Panc1 (cell line): Measurements from ENCODE around the gene NOTUM. TPM values are rescaled to one million over a fixed set of nuclear protein-coding genes. Genes with fewer than 3 reads are reported as not detected.
A peak's percentile ranks its signal among the peaks of the same experiment; 100 is the strongest.

ENCODE experiments used
- ATAC-seq: fragments of 200-7000 bp; cut with Tn5 transposase; 2 replicates; pipeline ENCODE4 v1.9.1; 2020; ENCODE audit warnings: mild to moderate bottlenecking, moderate library complexity
- BruUV-seq: library from RNA; stranded (reverse); fragments of 400-500 nt; replicated peaks from 2 replicates; lab custom pipeline; 2021; lab: Mats Ljungman, UMichigan
- CTCF ChIA-PET: fragments of 300-600 bp; sonication (Branson Sonifier 250); formaldehyde crosslinking; loops from one replicate; lab custom pipeline; 2022; ENCODE audit warnings: antibody characterized with exemption; lab: Charles Lee
- POLR2A ChIA-PET: fragments of 300-600 bp; sonication (Branson Sonifier 250); formaldehyde crosslinking; loops from one replicate; lab custom pipeline; 2022; ENCODE audit warnings: antibody characterized with exemption; lab: Charles Lee
- DNase-seq: peaks from one replicate; pipeline ENCODE4 v3.0.0-alpha.2; 2010; ENCODE audit warnings: low read depth, low spot score
- H3K27ac ChIP-seq: 2 replicates; pipeline ENCODE4 v1.5.1; 2011; ENCODE audit warnings: mild to moderate bottlenecking, low read length, inconsistent platforms
- H3K27me3 ChIP-seq: fragments of 200-500 bp; sonication (Bioruptor generic); 2 replicates; pipeline ENCODE4 v1.6.0; 2014; ENCODE audit warnings: low read length, inconsistent platforms; ENCODE audit not compliant: control insufficient read depth, insufficient read depth
- H3K36me3 ChIP-seq: fragments of 200-500 bp; sonication (Bioruptor generic); 2 replicates; pipeline ENCODE4 v1.5.1; 2014; ENCODE audit warnings: inconsistent platforms, mild to moderate bottlenecking, low read length, moderate library complexity; ENCODE audit not compliant: control insufficient read depth, insufficient read depth
- H3K4me1 ChIP-seq: 2 replicates; pipeline ENCODE4 v1.5.1; 2011; ENCODE audit warnings: inconsistent platforms, mild to moderate bottlenecking, low read length, moderate library complexity; ENCODE audit not compliant: control insufficient read depth, insufficient read depth
- H3K4me3 ChIP-seq, 2 experiments: 2 replicates each; pipeline ENCODE4 v1.5.1; 2011 to 2012; ENCODE audit warnings: low read depth in 2 of 2, low read length in 2 of 2, mild to moderate bottlenecking in 2 of 2, inconsistent platforms in 1 of 2, moderate library complexity in 1 of 2
- H3K9me3 ChIP-seq: fragments of 200-500 bp; sonication (Bioruptor generic); 2 replicates; pipeline ENCODE4 v1.5.1; 2014; ENCODE audit warnings: low read depth, mild to moderate bottlenecking, inconsistent platforms, low read length, moderate library complexity; ENCODE audit not compliant: control insufficient read depth, insufficient read depth
- CTCF ChIP-seq: fragments of 450-650 bp; IDR thresholded peaks from 2 replicates; pipeline ENCODE4 v1.5.1; 2017; ENCODE audit warnings: mild to moderate bottlenecking
- POLR2AphosphoS5 ChIP-seq: IDR thresholded peaks from 2 replicates; pipeline ENCODE4 v1.6.1; 2012; ENCODE audit warnings: mild to moderate bottlenecking, low read depth, low read length, moderate library complexity
- REST ChIP-seq, 2 experiments: IDR thresholded peaks; 2 replicates each; pipeline ENCODE4 v1.6.1; 2011 to 2012; ENCODE audit warnings: low read depth in 2 of 2, control low read depth in 1 of 2, low read length in 1 of 2, mild to moderate bottlenecking in 1 of 2, moderate library complexity in 1 of 2; ENCODE audit not compliant: insufficient read depth in 1 of 2
- SIN3A ChIP-seq: IDR thresholded peaks from 2 replicates; pipeline ENCODE4 v1.6.1; 2012; ENCODE audit warnings: low read depth, mild to moderate bottlenecking, low read length, moderate library complexity, borderline replicate concordance; ENCODE audit not compliant: insufficient read depth
- in situ Hi-C: cut with HindIII; loops from 2 replicates; pipeline ENCODE4 v1.10.0; 2016; ENCODE audit warnings: low sequenced_read_pairs, low pct_unique_long_range_greater_than_20kb
- intact Hi-C: fragments of 100-400 bp; cut with micrococcal nuclease; formaldehyde crosslinking; loops from one replicate; pipeline ENCODE4 v1.10.0; 2022; ENCODE audit not compliant: unreplicated experiment
- total RNA-seq: library from RNA; stranded (reverse); gene quantifications from one replicate; pipeline ENCODE4 v1.2.1, GENCODE V29; 2021; ENCODE audit not compliant: unreplicated experiment

NOTUM gene
- total RNA-seq, 1 experiment from 2014 or later = 2.0 TPM

- TF ChIP-seq CTCF = no peak
- TF ChIP-seq REST (IDR thresholded peaks at IDR 0.05; ENCODE audit: insufficient read depth in 1 of 2, low read depth in 2 of 2, low read length in 1 of 2) = 0 out of 4 replicates have a peak, but pooled peaks of 1 of the 2 experiments have one; percentile 37
- peak; percentile 18; the same call in 1 of the 2 replicates for TF ChIP-seq POLR2AphosphoS5
- TF ChIP-seq SIN3A = no peak
- no TSS peak for BruUV-seq
- ChIA-PET POLR2A (interaction anchor here (0.6 to 0.8 kb wide), 5 partner anchors 9 to 531 kb away, joined by 3 to 7 read pairs (median 3); partner anchors contain the start of gene BAHCC1), CTCF (interaction anchor here (0.8 kb wide), 1 partner anchor 28 kb away, joined by 6 read pairs; no protein-coding TSS in a partner anchor)
- H3K27ac ChIP-seq = peak overlapping the region; percentile 86
- H3K4me1 ChIP-seq = peaks cover 48% of the 10 kb centered on the region
- ATAC-seq (no peak), DNase-seq (no peak)
- intact Hi-C loops = no loop called here
- H3K4me3 ChIP-seq = peak overlapping the region; percentile 61 to 82
- in situ Hi-C loops = no loop called here
- no peaks in the 10 kb centered on the region for H3K9me3 ChIP-seq
- no peaks in the 10 kb centered on the region for H3K27me3 ChIP-seq
- H3K36me3 ChIP-seq = peaks cover 2% of the 10 kb centered on the region; the same call in 1 of the 2 replicates
Measured at GRCh38 chr17:81925860-81926450, 35.0 kb downstream of the NOTUM start.

- no peak for DNase-seq
- 0 out of 2 replicates have a peak, but pooled peaks have one; percentile 0 for ATAC-seq
- POLR2A ChIA-PET = interaction anchor here (0.6 to 1.1 kb wide), 7 partner anchors 9 to 222 kb away, joined by 3 to 5 read pairs (median 3); no protein-coding TSS in a partner anchor
- no peak for TF ChIP-seq POLR2AphosphoS5
- TF ChIP-seq CTCF = no peak
- TF ChIP-seq SIN3A = no peak
- CTCF ChIA-PET = interaction anchor here (0.6 to 1.2 kb wide), 3 partner anchors 11 to 180 kb away, joined by 3 to 7 read pairs (median 4); no protein-coding TSS in a partner anchor
- H3K36me3 ChIP-seq = peaks cover 2% of the 10 kb centered on the region; the same call in 1 of the 2 replicates
- H3K4me1 ChIP-seq = peaks cover 57% of the 10 kb centered on the region
- H3K27ac ChIP-seq = peak overlapping the region; percentile 94
- in situ Hi-C loops (no loop called here), intact Hi-C loops (no loop called here)
- no peaks in the 10 kb centered on the region for H3K27me3 ChIP-seq
- H3K9me3 ChIP-seq = no peaks in the 10 kb centered on the region
- H3K4me3 ChIP-seq = peak overlapping the region; percentile 26 to 42; a peak in 3 of 4 replicates
- no TSS peak for BruUV-seq
Measured at GRCh38 chr17:81924557-81925532, 36.1 kb downstream of the NOTUM start.
